ENCODE measurements around the gene CRELD2. TPM values are rescaled to one million over a fixed set of nuclear protein-coding genes. Genes with fewer than 3 reads are reported as not detected.

Gene CRELD2
- total and polyA plus RNA-seq, 2 of the 4 experiments (the other 2 are of a cell fraction), result 36.2 to 70.7 TPM

DNA sequence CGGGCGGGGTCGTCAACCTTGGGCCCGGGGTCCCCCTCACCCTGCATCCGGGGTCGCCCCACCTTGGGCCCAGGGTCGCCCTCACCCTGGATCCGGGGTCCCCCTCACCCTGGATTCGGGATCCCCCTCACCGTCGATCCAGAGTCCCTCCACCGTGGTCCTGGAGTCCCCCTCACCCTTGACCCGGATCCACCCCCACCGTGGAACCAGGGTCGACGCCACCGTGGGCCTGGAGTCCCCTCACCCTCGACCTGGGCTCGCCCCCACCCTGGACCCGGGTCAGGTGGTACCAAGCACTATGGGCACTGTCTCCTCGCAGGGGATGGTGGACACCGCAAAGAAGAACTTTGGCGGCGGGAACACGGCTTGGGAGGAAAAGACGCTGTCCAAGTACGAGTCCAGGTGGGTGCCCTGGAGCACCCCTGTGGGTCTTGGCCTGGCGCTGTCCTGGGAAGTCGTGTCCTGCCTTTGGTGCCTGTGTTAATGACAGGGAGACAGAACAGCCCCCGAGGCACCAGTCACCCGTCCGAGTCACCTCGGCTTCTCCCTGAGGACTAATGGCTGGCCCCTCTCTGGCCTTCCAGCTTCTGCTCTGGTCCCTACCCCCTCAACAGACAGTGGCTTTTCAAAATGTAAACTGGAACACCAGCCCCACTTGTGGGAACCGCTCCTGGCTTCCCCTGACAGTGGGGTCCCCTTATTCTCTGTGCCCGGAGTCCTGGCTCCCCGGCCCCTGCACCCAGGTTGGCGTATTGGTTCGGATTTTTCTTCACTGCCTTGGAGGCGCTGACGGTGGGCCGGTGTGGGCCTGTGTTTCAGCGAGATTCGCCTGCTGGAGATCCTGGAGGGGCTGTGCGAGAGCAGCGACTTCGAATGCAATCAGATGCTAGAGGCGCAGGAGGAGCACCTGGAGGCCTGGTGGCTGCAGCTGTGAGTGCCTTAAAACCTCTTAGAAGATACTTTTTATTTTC lies 762 bp downstream of the CRELD2 start:
- ATAC-seq (ENCODE audit: low read depth) (no peak), DNase-seq (no peak)
- Histone ChIP-seq H2BK15ac (ENCODE audit: low read depth, low read length) (no peak overlapping the region), H2AK5ac (ENCODE audit: low read depth, low read length) (0 out of 2 replicates have a peak overlapping the region, but pooled peaks have one; percentile 51), H3K14ac (replicated peaks; ENCODE audit: low read depth, low read length) (no peak overlapping the region; the same call in 1 of the 2 replicates), H4K91ac (ENCODE audit: insufficient read depth, low read depth, low read length) (no peak overlapping the region), H2BK120ac (ENCODE audit: low read depth, low read length) (no peak overlapping the region), H4K20me1 (ENCODE audit: insufficient read depth, low read length) (no peaks in the 10 kb centered on the region; the same call in 1 of the 2 replicates), H3K79me1 (ENCODE audit: low read depth in 1 of 2, low read length in 2 of 2) (peaks cover 31 to 43% of the 10 kb centered on the region in 2 experiments), H3K4me2 (ENCODE audit: low read depth, low read length) (peak overlapping the region; percentile 91), H4K8ac (ENCODE audit: low read depth in 2 of 2, low read length in 2 of 2) (peak overlapping the region; percentile 33 to 35; a peak in 1 of 4 replicates), H3K36me3 (ENCODE audit: control insufficient read depth, insufficient read depth, low read length) (peaks cover 13% of the 10 kb centered on the region), H3K9ac (ENCODE audit: low read depth, low read length) (peak overlapping the region; percentile 71), H3K27me3 (ENCODE audit: control insufficient read depth, insufficient read depth, low read length) (no peaks in the 10 kb centered on the region), H2AFZ (replicated peaks; ENCODE audit: low read length, poor library complexity) (peak overlapping the region; percentile 95), H3K9me3 (ENCODE audit: control insufficient read depth, insufficient read depth, low read length) (no peaks in the 10 kb centered on the region), H3K9me1 (ENCODE audit: insufficient read depth, low read length) (peaks cover 4% of the 10 kb centered on the region; the same call in 1 of the 2 replicates), H3K27ac (ENCODE audit: insufficient read depth, low read length) (peak overlapping the region; percentile 25; the same call in 1 of the 2 replicates), H3K23ac (ENCODE audit: low read depth, low read length) (peak overlapping the region; percentile 63), H2BK5ac (ENCODE audit: low read depth, low read length, poor library complexity, severe bottlenecking) (peak overlapping the region; percentile 33), H3K18ac (ENCODE audit: low read depth, low read length) (no peak overlapping the region), H2BK20ac (ENCODE audit: low read depth, low read length) (no peak overlapping the region), H4K5ac (ENCODE audit: low read depth, low read length) (no peak overlapping the region), H3K56ac (ENCODE audit: extremely low read depth, insufficient read depth, low read length) (peak overlapping the region; percentile 11; the same call in 1 of the 2 replicates), H3K4ac (ENCODE audit: low read depth, low read length) (peak overlapping the region; percentile 75; the same call in 1 of the 2 replicates), H3K4me3 (ENCODE audit: insufficient read depth, low read depth, low read length) (peak overlapping the region; percentile 80), H2AK9ac (replicated peaks; ENCODE audit: low read depth, low read length, poor library complexity) (peak overlapping the region; percentile 96), H3K4me1 (ENCODE audit: control insufficient read depth, insufficient read depth, low read length) (peaks cover 18% of the 10 kb centered on the region)
- dilution Hi-C loops (cut with HindIII; ENCODE audit: low sequenced_read_pairs, unreplicated experiment), result no loop called here
- WGBS, 2 experiments (ENCODE audit: extremely low coverage in 2 of 2, insufficient read length in 1 of 2), result 63% methylated on average over 16 of the region's 47 CpGs; no CpG with 5 or more reads in 1 of the 2 experiments
- CTCF ChIA-PET, result interaction anchor here (0.7 kb wide), 1 partner anchor 152 kb away, joined by 3 read pairs; no protein-coding TSS in a partner anchor
- TF ChIP-seq USF2 (IDR thresholded peaks at IDR 0.05; ENCODE audit: low read depth, low read length) (peak; percentile 9; the same call in 1 of the 2 replicates), POLR2A (IDR thresholded peaks at IDR 0.05; ENCODE audit: low read depth, low read length) (no peak)
- in situ Hi-C loops (cut with MboI; ENCODE audit: low sequenced_read_pairs), result loop anchor here (10.0 to 25.0 kb wide), 2 partner anchors 54 to 107 kb away; no protein-coding TSS in a partner anchor
- no TSS peak for BruUV-seq (replicated peaks)
- POLR2A ChIA-PET (ENCODE audit: unreplicated experiment), result interaction anchor here (1.0 kb wide), 1 partner anchor 9 kb away, joined by 3 read pairs; no protein-coding TSS in a partner anchor
- intact Hi-C loops (cut with micrococcal nuclease), result loop anchor here (1.0 to 2.0 kb wide), 3 partner anchors 43 to 152 kb away; no protein-coding TSS in a partner anchor

Data from IMR-90 (cell line).